Fibroblast of villous mesenchyme (primary cell): ENCODE measurements around the gene CNOT9. TPM values are rescaled to one million over a fixed set of nuclear protein-coding genes. Genes with fewer than 3 reads are reported as not detected.
A peak's percentile ranks its signal among the peaks of the same experiment; 100 is the strongest.

Experiments used
- DNase-seq: peaks from one replicate; pipeline ENCODE4 v3.0.0-alpha.2; 2010; ENCODE audit warnings: low read depth
- H3K4me3 ChIP-seq: 2 replicates; pipeline ENCODE4 v1.5.1; 2011; ENCODE audit warnings: low read depth, mild to moderate bottlenecking, low read length
- CTCF ChIP-seq: IDR thresholded peaks from 2 replicates; pipeline ENCODE4 v1.5.1; 2012; ENCODE audit warnings: low read depth, mild to moderate bottlenecking, low read length; ENCODE audit not compliant: insufficient read depth
- total RNA-seq: library from RNA; depleted of rRNA; stranded (reverse); fragments of >200 nt; gene quantifications from 2 replicates; pipeline ENCODE4 v1.2.3, GENCODE V29; 2012

The CNOT9 gene
- total RNA-seq, 1 donor: 86.8 TPM

GRCh38 chr2:218566296-218566695 lies 2.3 kb upstream of the CNOT9 start:
- TF ChIP-seq CTCF: no peak
- DNase-seq: no peak
- no peak overlapping the region for H3K4me3 ChIP-seq

- peak overlapping the region; percentile 95 for H3K4me3 ChIP-seq
- no peak for TF ChIP-seq CTCF
- DNase-seq: no peak
Observed at GRCh38 chr2:218567797-218568189, 846 bp upstream of the CNOT9 start.

GRCh38 chr2:218569038-218569431 lies 396 bp downstream of the CNOT9 start:
- peak overlapping the region; percentile 95 for H3K4me3 ChIP-seq
- DNase-seq: peak; percentile 88
- no peak for TF ChIP-seq CTCF

DNA sequence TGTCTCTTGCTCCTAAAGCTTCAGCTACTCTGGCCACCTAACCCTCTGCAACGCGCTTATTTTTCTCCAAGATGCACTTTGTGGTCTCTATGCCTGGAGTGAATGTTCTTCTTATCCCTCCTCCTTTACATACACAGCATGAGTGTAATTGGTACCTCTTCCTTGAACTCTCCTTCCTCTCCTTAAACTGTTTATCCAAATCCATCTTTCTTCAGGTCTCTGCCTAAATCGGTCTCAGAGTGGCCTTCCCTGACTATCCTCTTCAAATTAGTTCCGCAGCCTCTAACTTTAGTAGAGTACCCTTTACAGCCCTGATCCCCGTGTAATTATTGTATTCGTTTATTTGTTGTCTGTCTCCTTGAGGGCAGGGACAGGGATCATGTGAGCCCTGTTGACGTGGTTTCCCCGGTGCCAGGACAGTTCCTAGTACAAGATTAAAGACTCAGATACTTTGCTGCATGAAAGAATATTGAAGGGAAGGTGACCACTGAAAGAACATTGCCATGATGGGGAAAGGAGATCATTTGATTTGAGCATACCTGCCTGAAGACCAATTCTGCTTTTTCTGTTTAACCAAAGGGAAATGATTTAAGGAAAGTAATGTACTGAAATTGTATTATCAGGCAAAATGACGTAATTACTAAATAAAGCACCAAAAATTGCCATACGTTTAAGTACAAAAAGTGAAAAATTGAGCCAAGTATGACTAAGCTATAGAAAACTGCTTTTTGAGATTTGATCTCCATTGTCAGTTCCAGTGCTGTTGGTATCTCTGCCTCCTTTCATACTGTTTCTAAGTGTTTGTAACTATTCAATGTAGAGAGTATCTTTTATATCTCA lies 1.2 kb downstream of the CNOT9 start:
- DNase-seq: peak; percentile 86
- TF ChIP-seq CTCF: no peak
- H3K4me3 ChIP-seq: peak overlapping the region; percentile 95

- no peak for TF ChIP-seq CTCF
- DNase-seq: peak; percentile 43
- H3K4me3 ChIP-seq: peak overlapping the region; percentile 95
Observed at GRCh38 chr2:218570850-218571249, 2.2 kb downstream of the CNOT9 start.

DNA sequence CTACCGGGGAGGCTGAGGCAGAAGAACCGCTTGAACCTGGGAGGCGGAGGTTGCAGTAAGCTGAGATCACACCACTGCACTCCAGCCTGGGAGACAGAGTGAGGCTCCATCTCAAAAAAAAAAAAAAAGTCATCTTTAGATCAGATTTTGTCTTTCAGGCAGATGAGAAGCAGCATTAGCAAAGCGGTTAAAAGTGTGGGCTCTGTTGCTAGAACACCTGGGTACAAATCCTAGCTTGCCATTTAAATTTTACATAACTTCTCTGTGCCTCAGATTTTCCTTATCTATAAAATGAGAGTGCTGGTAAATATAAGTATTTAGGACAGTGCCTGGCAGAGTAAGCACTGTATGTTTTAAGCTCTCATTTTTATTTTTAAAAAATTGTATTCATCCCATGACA lies 8.2 kb downstream of the CNOT9 start:
- DNase-seq: no peak
- no peak for TF ChIP-seq CTCF
- no peak overlapping the region for H3K4me3 ChIP-seq
